IMR-90 (cell line): ENCODE measurements around the gene RELL1.

Experiments
- BHLHE40 ChIP-seq: fragments of 150-350 bp; IDR thresholded peaks from 2 replicates; pipeline ENCODE4 v1.6.1; 2016; ENCODE audit warnings: mild to moderate bottlenecking, low read depth, low read length
- CHD1 ChIP-seq: IDR thresholded peaks from 2 replicates; pipeline ENCODE4 v1.6.1; 2012; ENCODE audit warnings: low read depth, low read length, improper control_type of control experiment
- CTCF ChIP-seq: conservative IDR thresholded peaks from 2 replicates; pipeline ENCODE4 v1.5.1; 2012; ENCODE audit warnings: mild to moderate bottlenecking, low read depth, low read length, improper control_type of control experiment
- FOS ChIP-seq: fragments of 150-350 bp; IDR thresholded peaks from 2 replicates; pipeline ENCODE4 v1.6.1; 2016; ENCODE audit warnings: low read depth, low read length
- MAFK ChIP-seq: IDR thresholded peaks from 2 replicates; pipeline ENCODE4 v1.6.1; 2012; ENCODE audit warnings: low read depth, low read length, improper control_type of control experiment
- MAZ ChIP-seq: IDR thresholded peaks from 2 replicates; pipeline ENCODE4 v1.6.1; 2012; ENCODE audit warnings: low read depth, mild to moderate bottlenecking, low read length, improper control_type of control experiment, moderate library complexity, borderline replicate concordance
- MXI1 ChIP-seq: IDR thresholded peaks from 2 replicates; pipeline ENCODE4 v1.6.1; 2012; ENCODE audit warnings: low read depth, mild to moderate bottlenecking, low read length, moderate library complexity, borderline replicate concordance
- POLR2A ChIP-seq: IDR thresholded peaks from 2 replicates; pipeline ENCODE4 v1.6.1; 2012; ENCODE audit warnings: mild to moderate bottlenecking, low read depth, low read length
- RAD21 ChIP-seq: IDR thresholded peaks from 2 replicates; pipeline ENCODE4 v1.6.1; 2012; ENCODE audit warnings: low read length, improper control_type of control experiment
- RCOR1 ChIP-seq: IDR thresholded peaks from 2 replicates; pipeline ENCODE4 v1.6.1; 2012; ENCODE audit warnings: mild to moderate bottlenecking, low read length, improper control_type of control experiment; ENCODE audit not compliant: insufficient replicate concordance
- RFX5 ChIP-seq: IDR thresholded peaks from 2 replicates; pipeline ENCODE4 v1.8.0; 2012; ENCODE audit warnings: low read depth, mild to moderate bottlenecking, low read length, moderate library complexity
- SMC3 ChIP-seq: fragments of 150-350 bp; IDR thresholded peaks from 2 replicates; pipeline ENCODE4 v1.6.1; 2016; ENCODE audit warnings: low read depth, mild to moderate bottlenecking, antibody characterized with exemption, low read length, moderate library complexity
- USF2 ChIP-seq: fragments of 150-350 bp; IDR thresholded peaks from 2 replicates; pipeline ENCODE4 v1.6.1; 2017; ENCODE audit warnings: mild to moderate bottlenecking, antibody characterized with exemption, low read length, low read depth

- no peak for TF ChIP-seq CTCF
- no peak for TF ChIP-seq POLR2A
- no peak for TF ChIP-seq BHLHE40
- TF ChIP-seq FOS: no peak
- no peak for TF ChIP-seq RFX5
- no peak for TF ChIP-seq MXI1
- no peak for TF ChIP-seq MAZ
- no peak for TF ChIP-seq RAD21
- no peak for TF ChIP-seq RCOR1
- TF ChIP-seq USF2: no peak
- no peak for TF ChIP-seq SMC3
- TF ChIP-seq MAFK: no peak
- TF ChIP-seq CHD1: no peak
Observed at GRCh38 chr4:37727635-37728034, 41.5 kb upstream of the RELL1 start.
